PC-9 (cell line): ENCODE measurements around the gene CCL14.

ENCODE experiments used
- EZH2 ChIP-seq: fragments of 200-600 bp; sonication (generic); IDR thresholded peaks from 2 replicates; pipeline ENCODE4 v1.8.0; 2017; ENCODE audit warnings: antibody characterized with exemption, low read depth
- TF ChIP-seq, protein P1 (sequence below): fragments of 200-600 bp; sonication (generic); conservative IDR thresholded peaks from 2 replicates; pipeline ENCODE4 v1.6.1; 2017; ENCODE audit warnings: mixed run types, antibody characterized with exemption, mild to moderate bottlenecking, moderate library complexity

DNA sequence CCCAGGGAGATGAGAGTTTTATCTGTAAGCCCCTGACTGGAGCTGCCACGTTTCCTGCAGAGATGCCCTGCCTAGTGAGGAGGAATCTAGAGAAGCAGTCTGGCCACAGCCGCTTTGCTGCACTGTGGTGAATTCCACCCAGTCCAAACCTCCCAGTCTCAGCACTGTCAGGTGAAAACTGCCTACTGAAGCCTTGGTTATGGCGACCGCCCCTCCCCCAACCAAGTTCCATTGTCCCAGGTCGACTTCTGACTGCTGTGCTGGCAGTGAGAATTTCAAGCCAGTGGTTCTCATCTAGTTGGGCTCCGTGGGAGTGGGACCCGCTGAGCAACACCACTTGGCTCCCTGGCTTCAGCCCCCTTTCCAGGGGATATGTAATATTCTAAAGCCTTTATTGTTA is 32.8 kb downstream of the CCL14 start:
- TF ChIP-seq, protein P1, sequence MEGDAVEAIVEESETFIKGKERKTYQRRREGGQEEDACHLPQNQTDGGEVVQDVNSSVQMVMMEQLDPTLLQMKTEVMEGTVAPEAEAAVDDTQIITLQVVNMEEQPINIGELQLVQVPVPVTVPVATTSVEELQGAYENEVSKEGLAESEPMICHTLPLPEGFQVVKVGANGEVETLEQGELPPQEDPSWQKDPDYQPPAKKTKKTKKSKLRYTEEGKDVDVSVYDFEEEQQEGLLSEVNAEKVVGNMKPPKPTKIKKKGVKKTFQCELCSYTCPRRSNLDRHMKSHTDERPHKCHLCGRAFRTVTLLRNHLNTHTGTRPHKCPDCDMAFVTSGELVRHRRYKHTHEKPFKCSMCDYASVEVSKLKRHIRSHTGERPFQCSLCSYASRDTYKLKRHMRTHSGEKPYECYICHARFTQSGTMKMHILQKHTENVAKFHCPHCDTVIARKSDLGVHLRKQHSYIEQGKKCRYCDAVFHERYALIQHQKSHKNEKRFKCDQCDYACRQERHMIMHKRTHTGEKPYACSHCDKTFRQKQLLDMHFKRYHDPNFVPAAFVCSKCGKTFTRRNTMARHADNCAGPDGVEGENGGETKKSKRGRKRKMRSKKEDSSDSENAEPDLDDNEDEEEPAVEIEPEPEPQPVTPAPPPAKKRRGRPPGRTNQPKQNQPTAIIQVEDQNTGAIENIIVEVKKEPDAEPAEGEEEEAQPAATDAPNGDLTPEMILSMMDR, result no peak
- no peak for TF ChIP-seq EZH2
